SK-N-SH (cell line): ENCODE measurements around the gene IZUMO4.

ENCODE experiments used
- EP300 ChIP-seq, 2 experiments: IDR thresholded peaks; 2 replicates each; pipeline versions ENCODE4 v1.4.0 to v1.6.1; 2012; ENCODE audit warnings: borderline replicate concordance in 1 of 2, low read depth in 1 of 2, low read length in 1 of 2
- FOSL2 ChIP-seq: IDR thresholded peaks from 2 replicates; pipeline ENCODE4 v1.4.0; 2012; ENCODE audit warnings: low read depth, mild to moderate bottlenecking, moderate library complexity, borderline replicate concordance
- SIN3A ChIP-seq: IDR thresholded peaks from 2 replicates; pipeline ENCODE4 v1.6.1; 2012; ENCODE audit warnings: low read depth, mild to moderate bottlenecking, low read length, moderate library complexity, borderline replicate concordance
- TCF12 ChIP-seq: IDR thresholded peaks from 2 replicates; pipeline ENCODE4 v1.4.0; 2012
- TF ChIP-seq, protein P1 (sequence below): fragments of 200-600 bp; sonication (generic); IDR thresholded peaks from 2 replicates; pipeline ENCODE4 v1.6.1; 2017; ENCODE audit warnings: antibody characterized with exemption, mild to moderate bottlenecking, moderate library complexity

DNA sequence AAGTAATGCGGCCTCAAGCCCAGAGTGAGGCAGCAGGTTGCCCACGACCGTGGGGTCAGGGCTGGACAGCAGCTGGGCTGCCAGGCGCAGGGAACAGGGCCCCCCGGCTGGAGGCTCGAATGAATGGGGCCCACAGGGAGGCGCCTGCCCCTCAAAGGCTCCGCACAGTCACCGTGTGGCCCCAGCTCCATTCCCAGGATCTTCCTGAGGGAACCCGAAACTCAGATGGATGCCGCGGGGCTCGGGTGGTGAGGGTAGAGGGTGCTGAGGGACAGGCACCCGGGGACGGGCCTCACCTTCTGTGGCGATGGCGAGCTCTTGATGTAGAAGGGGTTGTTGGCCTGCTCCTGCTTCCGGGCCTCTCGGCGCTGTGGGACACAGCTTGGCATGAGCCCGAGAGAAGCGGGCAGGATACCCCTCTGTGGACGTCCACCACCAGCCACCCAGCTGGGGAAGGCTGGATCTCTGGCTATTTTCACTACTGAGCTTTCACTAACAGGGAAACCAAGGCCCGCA lies 19.3 kb downstream of the IZUMO4 start:
- TF ChIP-seq EP300 (IDR thresholded peaks at IDR 0.05; ENCODE audit: borderline replicate concordance in 1 of 2, low read depth in 1 of 2, low read length in 1 of 2) (no peak), FOSL2 (no peak), TCF12 (no peak), SIN3A (no peak)
- TF ChIP-seq, protein P1, sequence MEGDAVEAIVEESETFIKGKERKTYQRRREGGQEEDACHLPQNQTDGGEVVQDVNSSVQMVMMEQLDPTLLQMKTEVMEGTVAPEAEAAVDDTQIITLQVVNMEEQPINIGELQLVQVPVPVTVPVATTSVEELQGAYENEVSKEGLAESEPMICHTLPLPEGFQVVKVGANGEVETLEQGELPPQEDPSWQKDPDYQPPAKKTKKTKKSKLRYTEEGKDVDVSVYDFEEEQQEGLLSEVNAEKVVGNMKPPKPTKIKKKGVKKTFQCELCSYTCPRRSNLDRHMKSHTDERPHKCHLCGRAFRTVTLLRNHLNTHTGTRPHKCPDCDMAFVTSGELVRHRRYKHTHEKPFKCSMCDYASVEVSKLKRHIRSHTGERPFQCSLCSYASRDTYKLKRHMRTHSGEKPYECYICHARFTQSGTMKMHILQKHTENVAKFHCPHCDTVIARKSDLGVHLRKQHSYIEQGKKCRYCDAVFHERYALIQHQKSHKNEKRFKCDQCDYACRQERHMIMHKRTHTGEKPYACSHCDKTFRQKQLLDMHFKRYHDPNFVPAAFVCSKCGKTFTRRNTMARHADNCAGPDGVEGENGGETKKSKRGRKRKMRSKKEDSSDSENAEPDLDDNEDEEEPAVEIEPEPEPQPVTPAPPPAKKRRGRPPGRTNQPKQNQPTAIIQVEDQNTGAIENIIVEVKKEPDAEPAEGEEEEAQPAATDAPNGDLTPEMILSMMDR, result no peak
